Nephron (organoid): ENCODE measurements around the gene COQ8A.
"Not testable (repeated sequence)": the region's sequence is repeated elsewhere in the genome, so short reads cannot be mapped to it uniquely, and the experiment has no call there.

Experiments used
- H3K27ac Mint-ChIP-seq, 3 experiments: 2 replicates each; pipeline ENCODE4 v1.8.0; 2020; ENCODE audit warnings: mixed read lengths in 3 of 3, mild to moderate bottlenecking in 2 of 3, moderate library complexity in 1 of 3
- H3K27me3 Mint-ChIP-seq: 2 replicates; pipeline ENCODE4 v1.8.0; 2021; ENCODE audit warnings: low read depth, mild to moderate bottlenecking, moderate library complexity, mixed read lengths
- H3K36me3 Mint-ChIP-seq: 2 replicates; pipeline ENCODE4 v1.8.0; 2020; ENCODE audit warnings: low read depth, mixed read lengths
- H3K4me1 Mint-ChIP-seq: 2 replicates; pipeline ENCODE4 v1.8.0; 2020; ENCODE audit warnings: mixed read lengths
- H3K4me3 Mint-ChIP-seq, 3 experiments: 2 replicates each; pipeline ENCODE4 v1.8.0; 2020; ENCODE audit warnings: mild to moderate bottlenecking in 3 of 3, mixed read lengths in 3 of 3, moderate library complexity in 2 of 3
- H3K9me3 Mint-ChIP-seq: 2 replicates; pipeline ENCODE4 v1.8.0; 2020; ENCODE audit warnings: mixed read lengths
- TF ChIP-seq, protein P1 (sequence below), 3 experiments: fragments of 200-600 bp; sonication (generic); IDR thresholded peaks; one replicate each; pipeline ENCODE4 v1.5.0; 2021; ENCODE audit warnings: antibody characterized with exemption in 3 of 3; ENCODE audit not compliant: unreplicated experiment in 3 of 3

Gene COQ8A

GRCh38 chr1:226916497-226916896 is 23.6 kb upstream of the COQ8A start:
- no peak overlapping the region for H3K27ac Mint-ChIP-seq
- H3K36me3 Mint-ChIP-seq = peaks cover 16% of the 10 kb centered on the region
- no peaks in the 10 kb centered on the region for H3K4me1 Mint-ChIP-seq
- H3K4me3 Mint-ChIP-seq = no peak overlapping the region
- H3K27me3 Mint-ChIP-seq = no peaks in the 10 kb centered on the region
- TF ChIP-seq, protein P1, sequence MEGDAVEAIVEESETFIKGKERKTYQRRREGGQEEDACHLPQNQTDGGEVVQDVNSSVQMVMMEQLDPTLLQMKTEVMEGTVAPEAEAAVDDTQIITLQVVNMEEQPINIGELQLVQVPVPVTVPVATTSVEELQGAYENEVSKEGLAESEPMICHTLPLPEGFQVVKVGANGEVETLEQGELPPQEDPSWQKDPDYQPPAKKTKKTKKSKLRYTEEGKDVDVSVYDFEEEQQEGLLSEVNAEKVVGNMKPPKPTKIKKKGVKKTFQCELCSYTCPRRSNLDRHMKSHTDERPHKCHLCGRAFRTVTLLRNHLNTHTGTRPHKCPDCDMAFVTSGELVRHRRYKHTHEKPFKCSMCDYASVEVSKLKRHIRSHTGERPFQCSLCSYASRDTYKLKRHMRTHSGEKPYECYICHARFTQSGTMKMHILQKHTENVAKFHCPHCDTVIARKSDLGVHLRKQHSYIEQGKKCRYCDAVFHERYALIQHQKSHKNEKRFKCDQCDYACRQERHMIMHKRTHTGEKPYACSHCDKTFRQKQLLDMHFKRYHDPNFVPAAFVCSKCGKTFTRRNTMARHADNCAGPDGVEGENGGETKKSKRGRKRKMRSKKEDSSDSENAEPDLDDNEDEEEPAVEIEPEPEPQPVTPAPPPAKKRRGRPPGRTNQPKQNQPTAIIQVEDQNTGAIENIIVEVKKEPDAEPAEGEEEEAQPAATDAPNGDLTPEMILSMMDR (IDR thresholded peaks at IDR 0.05; ENCODE audit: unreplicated experiment in 3 of 3) = no peak
- no peaks in the 10 kb centered on the region for H3K9me3 Mint-ChIP-seq

- no peaks in the 10 kb centered on the region for H3K27me3 Mint-ChIP-seq
- no peak overlapping the region for H3K27ac Mint-ChIP-seq
- TF ChIP-seq, protein P1 (IDR thresholded peaks at IDR 0.05; ENCODE audit: unreplicated experiment in 3 of 3) = no peak
- no peaks in the 10 kb centered on the region for H3K9me3 Mint-ChIP-seq
- peaks cover 22% of the 10 kb centered on the region for H3K36me3 Mint-ChIP-seq
- no peak overlapping the region for H3K4me3 Mint-ChIP-seq
- H3K4me1 Mint-ChIP-seq = no peaks in the 10 kb centered on the region
These were observed 20.5 kb upstream of the COQ8A start for GRCh38 chr1:226919587-226919986.

DNA sequence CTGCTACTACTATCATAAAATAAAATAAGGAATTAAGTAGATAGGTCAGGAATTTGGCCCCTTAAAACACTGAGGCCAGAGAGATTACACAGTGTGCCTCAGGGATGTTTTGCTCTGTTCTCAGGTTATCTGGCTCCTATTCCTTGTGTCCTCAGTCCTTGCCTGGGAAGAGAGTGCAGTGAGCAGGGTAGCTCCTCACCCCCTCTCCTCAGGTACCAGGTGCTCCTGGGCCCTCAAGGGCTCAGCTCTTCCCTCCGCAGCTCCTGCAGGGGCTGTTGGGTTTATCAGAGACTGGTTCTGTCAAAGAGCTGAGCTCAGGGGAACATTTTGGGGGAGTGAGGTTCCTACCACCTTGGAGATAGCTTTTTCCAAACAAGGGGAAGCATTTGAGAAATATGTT is 20.1 kb upstream of the COQ8A start:
- Mint-ChIP-seq H3K9me3 (no peaks in the 10 kb centered on the region), H3K4me1 (no peaks in the 10 kb centered on the region), H3K4me3 (no peak overlapping the region), H3K27ac (no peak overlapping the region), H3K36me3 (peaks cover 22% of the 10 kb centered on the region), H3K27me3 (no peaks in the 10 kb centered on the region)
- TF ChIP-seq, protein P1 (IDR thresholded peaks at IDR 0.05; ENCODE audit: unreplicated experiment in 3 of 3) = no peak

GRCh38 chr1:226920446-226920894 is 19.6 kb upstream of the COQ8A start:
- Mint-ChIP-seq H3K4me1 (no peaks in the 10 kb centered on the region), H3K4me3 (no peak overlapping the region), H3K9me3 (peaks cover 3% of the 10 kb centered on the region), H3K36me3 (peaks cover 26% of the 10 kb centered on the region), H3K27me3 (no peaks in the 10 kb centered on the region), H3K27ac (no peak overlapping the region)
- TF ChIP-seq, protein P1 (IDR thresholded peaks at IDR 0.05; ENCODE audit: unreplicated experiment in 3 of 3) = no peak

- H3K27ac Mint-ChIP-seq = no peak overlapping the region
- peaks cover 6% of the 10 kb centered on the region for H3K9me3 Mint-ChIP-seq
- TF ChIP-seq, protein P1 (IDR thresholded peaks at IDR 0.05; ENCODE audit: unreplicated experiment in 3 of 3) = no peak
- peaks cover 28% of the 10 kb centered on the region for H3K36me3 Mint-ChIP-seq
- no peak overlapping the region for H3K4me3 Mint-ChIP-seq
- H3K4me1 Mint-ChIP-seq = no peaks in the 10 kb centered on the region
- no peaks in the 10 kb centered on the region for H3K27me3 Mint-ChIP-seq
These were observed 18.6 kb upstream of the COQ8A start for GRCh38 chr1:226921504-226921903.

DNA sequence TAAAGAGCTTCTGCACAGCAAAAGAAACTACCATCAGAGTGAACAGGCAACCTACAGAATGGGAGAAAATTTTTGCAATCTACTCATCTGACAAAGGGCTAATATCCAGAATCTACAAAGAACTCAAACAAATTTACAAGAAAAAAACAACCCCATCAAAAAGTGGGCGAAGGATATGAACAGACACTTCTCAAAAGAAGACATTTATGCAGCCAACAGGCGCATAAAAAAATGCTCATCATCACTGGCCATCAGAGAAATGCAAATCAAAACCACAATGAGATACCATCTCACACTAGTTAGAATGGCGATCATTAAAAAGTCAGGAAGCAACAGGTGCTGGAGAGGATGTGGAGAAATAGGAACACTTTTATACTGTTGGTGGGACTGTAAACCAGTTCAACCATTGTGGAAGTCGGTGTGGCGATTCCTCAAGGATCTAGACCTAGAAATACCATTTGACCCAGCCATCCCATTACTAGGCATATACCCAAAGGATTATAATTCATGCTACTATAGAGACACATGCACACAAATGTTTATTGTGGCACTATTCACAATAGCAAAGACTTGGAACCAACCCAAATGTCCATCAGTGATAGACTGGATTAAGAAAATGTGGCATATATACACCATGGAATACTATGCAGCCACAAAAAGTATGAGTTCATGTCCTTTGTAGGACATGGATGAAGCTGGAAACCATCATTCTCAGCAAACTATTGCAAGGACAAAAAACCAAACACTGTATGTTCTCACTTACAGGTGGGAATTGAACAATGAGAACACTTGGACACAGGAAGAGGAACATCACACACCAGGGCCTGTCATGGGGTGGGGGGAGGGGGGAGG is 10.6 kb upstream of the COQ8A start:
- not testable (repeated sequence) for H3K4me3 Mint-ChIP-seq, H3K27ac Mint-ChIP-seq, H3K4me1 Mint-ChIP-seq, H3K27me3 Mint-ChIP-seq
- peaks cover 24% of the 10 kb centered on the region for H3K36me3 Mint-ChIP-seq
- peaks cover 30% of the 10 kb centered on the region for H3K9me3 Mint-ChIP-seq
